Endodermal cell (in vitro differentiated cells): ENCODE data around the gene NENF. TPM values are rescaled to one million over a fixed set of nuclear protein-coding genes. Genes with fewer than 3 reads are reported as not detected.

ENCODE experiments used
- DNase-seq: peaks from one replicate; pipeline ENCODE4 v3.0.0-alpha.2; 2017
- H3K27ac ChIP-seq: 2 replicates; pipeline ENCODE4 v1.5.1; 2013; ENCODE audit warnings: mild to moderate bottlenecking, low read depth, low read length, moderate library complexity
- H3K27me3 ChIP-seq: 2 replicates; pipeline ENCODE4 v1.6.1; 2013; ENCODE audit warnings: mild to moderate bottlenecking, low read length, moderate library complexity; ENCODE audit not compliant: insufficient read depth, control insufficient read depth, poor library complexity, severe bottlenecking
- H3K36me3 ChIP-seq: 2 replicates; pipeline ENCODE4 v1.7.0; 2013; ENCODE audit warnings: mild to moderate bottlenecking, low read length, moderate library complexity; ENCODE audit not compliant: control insufficient read depth, insufficient read depth
- H3K4me1 ChIP-seq: one replicate; pipeline ENCODE4 v1.7.0; 2013; ENCODE audit warnings: low read length; ENCODE audit not compliant: control insufficient read depth, insufficient read depth
- H3K4me3 ChIP-seq: 2 replicates; pipeline ENCODE4 v1.5.1; 2013; ENCODE audit warnings: mild to moderate bottlenecking, low read length, moderate library complexity
- H3K9ac ChIP-seq: 2 replicates; pipeline ENCODE4 v1.6.1; 2013; ENCODE audit warnings: mild to moderate bottlenecking, low read length, moderate library complexity; ENCODE audit not compliant: poor library complexity, severe bottlenecking; ENCODE audit errors: extremely low read depth
- H3K9me3 ChIP-seq: 2 replicates; pipeline ENCODE4 v1.6.1; 2013; ENCODE audit warnings: mild to moderate bottlenecking, low read length, moderate library complexity; ENCODE audit not compliant: control insufficient read depth
- H3K27ac Mint-ChIP-seq: 2 replicates; pipeline ENCODE4 v1.8.0; 2020; ENCODE audit warnings: mixed read lengths
- H3K27me3 Mint-ChIP-seq: 2 replicates; pipeline ENCODE4 v1.8.0; 2021; ENCODE audit warnings: mild to moderate bottlenecking, mixed read lengths; ENCODE audit not compliant: insufficient read depth
- H3K36me3 Mint-ChIP-seq: 2 replicates; pipeline ENCODE4 v1.8.0; 2020; ENCODE audit warnings: low read depth, mixed read lengths
- H3K4me1 Mint-ChIP-seq: 2 replicates; pipeline ENCODE4 v1.8.0; 2020; ENCODE audit warnings: mixed read lengths
- H3K4me3 Mint-ChIP-seq: 2 replicates; pipeline ENCODE4 v1.8.0; 2020; ENCODE audit warnings: mild to moderate bottlenecking, moderate library complexity, mixed read lengths
- H3K9me3 Mint-ChIP-seq: 2 replicates; pipeline ENCODE4 v1.8.0; 2020; ENCODE audit warnings: mild to moderate bottlenecking, mixed read lengths
- WGBS, 2 experiments: methylation state at CpG; one replicate each; pipeline versions ENCODE4 v1.1.5 to v1.1.7; 2013; ENCODE audit warnings: missing lambda C conversion rate in 2 of 2, mixed read lengths in 1 of 2; ENCODE audit not compliant: insufficient coverage in 1 of 2, insufficient read length in 1 of 2; 5-methylcytosine and 5-hydroxymethylcytosine counted together
- total RNA-seq, 2 donors: library from RNA; stranded (reverse); fragmentation: NEBNext Ultra II Directional in 1 of 2; extraction: Animal tissue kit (Norgen Biotek cat#: 25700) in 1 of 2; gene quantifications; 2 replicates in 1 of 2; 3 replicates in 1 of 2; pipeline ENCODE4 v1.2.1, GENCODE V29; 2021
- TF ChIP-seq, protein P1 (sequence below): fragments of 200-600 bp; sonication (generic); conservative IDR thresholded peaks from 2 replicates; pipeline ENCODE4 v1.5.0; 2021; ENCODE audit warnings: antibody characterized with exemption, mild to moderate bottlenecking

Gene NENF
- total RNA-seq, 2 donors from 2014 or later, result 27.0 to 35.3 TPM

DNA sequence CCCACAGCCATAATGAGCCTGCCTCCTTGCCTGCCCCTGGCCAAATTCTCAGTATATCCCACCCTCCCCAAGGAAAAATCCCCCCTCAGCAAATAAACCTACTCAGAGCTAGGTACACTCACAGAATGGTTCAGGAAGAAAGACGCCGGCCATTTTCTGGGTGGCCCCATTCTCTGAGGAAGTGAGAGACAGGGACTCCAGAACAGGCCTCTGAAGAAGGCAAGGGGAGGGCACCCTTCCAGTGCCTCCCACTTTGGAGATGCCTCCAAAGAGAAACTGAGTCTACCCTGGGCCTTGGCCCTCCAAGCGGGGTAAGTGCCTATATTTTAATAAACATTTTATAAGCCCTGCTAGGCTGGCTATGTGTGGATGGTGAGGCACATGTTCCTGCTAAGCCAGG, 20.3 kb upstream of the NENF start:
- Mint-ChIP-seq H3K4me3 (no peak overlapping the region), H3K27ac (no peak overlapping the region), H3K27me3 (no peaks in the 10 kb centered on the region), H3K9me3 (peaks cover 2% of the 10 kb centered on the region), H3K36me3 (peaks cover 40% of the 10 kb centered on the region), H3K4me1 (peaks cover 29% of the 10 kb centered on the region)
- TF ChIP-seq, protein P1, sequence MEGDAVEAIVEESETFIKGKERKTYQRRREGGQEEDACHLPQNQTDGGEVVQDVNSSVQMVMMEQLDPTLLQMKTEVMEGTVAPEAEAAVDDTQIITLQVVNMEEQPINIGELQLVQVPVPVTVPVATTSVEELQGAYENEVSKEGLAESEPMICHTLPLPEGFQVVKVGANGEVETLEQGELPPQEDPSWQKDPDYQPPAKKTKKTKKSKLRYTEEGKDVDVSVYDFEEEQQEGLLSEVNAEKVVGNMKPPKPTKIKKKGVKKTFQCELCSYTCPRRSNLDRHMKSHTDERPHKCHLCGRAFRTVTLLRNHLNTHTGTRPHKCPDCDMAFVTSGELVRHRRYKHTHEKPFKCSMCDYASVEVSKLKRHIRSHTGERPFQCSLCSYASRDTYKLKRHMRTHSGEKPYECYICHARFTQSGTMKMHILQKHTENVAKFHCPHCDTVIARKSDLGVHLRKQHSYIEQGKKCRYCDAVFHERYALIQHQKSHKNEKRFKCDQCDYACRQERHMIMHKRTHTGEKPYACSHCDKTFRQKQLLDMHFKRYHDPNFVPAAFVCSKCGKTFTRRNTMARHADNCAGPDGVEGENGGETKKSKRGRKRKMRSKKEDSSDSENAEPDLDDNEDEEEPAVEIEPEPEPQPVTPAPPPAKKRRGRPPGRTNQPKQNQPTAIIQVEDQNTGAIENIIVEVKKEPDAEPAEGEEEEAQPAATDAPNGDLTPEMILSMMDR, result no peak
- DNase-seq, result no peak
- H3K36me3 ChIP-seq, result peaks cover 50% of the 10 kb centered on the region
- H3K4me3 ChIP-seq, result no peak overlapping the region
- 97% methylated on average over 2 of the region's 3 CpGs; no CpG with 5 or more reads in 1 of the 2 experiments for WGBS, 2 experiments
- no peak overlapping the region for H3K9ac ChIP-seq
- H3K27me3 ChIP-seq, result no peaks in the 10 kb centered on the region
- H3K4me1 ChIP-seq, result peaks cover 4% of the 10 kb centered on the region
- peaks cover 8% of the 10 kb centered on the region for H3K9me3 ChIP-seq
- no peak overlapping the region for H3K27ac ChIP-seq

DNA sequence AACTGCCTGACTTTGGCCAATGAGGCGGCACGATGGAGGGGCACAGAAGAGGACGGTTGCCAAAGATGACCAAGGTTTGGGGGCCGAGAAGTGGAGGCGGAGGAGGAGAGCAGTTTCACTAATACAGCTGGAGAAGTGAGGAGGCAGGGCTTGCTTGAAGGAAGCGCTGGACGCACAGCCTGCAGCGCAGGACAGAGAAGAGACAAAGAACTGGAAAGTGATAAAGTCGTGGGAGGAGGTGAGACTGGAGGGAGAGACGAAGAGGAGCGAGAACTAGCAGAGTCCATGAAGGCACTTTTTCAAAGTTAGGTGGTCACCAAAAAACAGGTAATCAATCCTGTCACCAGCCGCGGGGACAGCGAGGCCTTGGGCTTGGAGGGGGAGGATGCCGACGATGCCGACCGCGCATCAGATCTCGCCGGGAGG, 18.8 kb upstream of the NENF start:
- Mint-ChIP-seq H3K4me3 (peak overlapping the region; percentile 70), H3K27ac (peak overlapping the region; percentile 15), H3K27me3 (no peaks in the 10 kb centered on the region), H3K9me3 (no peaks in the 10 kb centered on the region), H3K4me1 (peaks cover 29% of the 10 kb centered on the region), H3K36me3 (peaks cover 28% of the 10 kb centered on the region)
- Histone ChIP-seq H3K9me3 (no peaks in the 10 kb centered on the region), H3K4me1 (peaks cover 4% of the 10 kb centered on the region), H3K4me3 (peak overlapping the region; percentile 84), H3K27me3 (no peaks in the 10 kb centered on the region), H3K9ac (peak overlapping the region; percentile 0), H3K36me3 (peaks cover 35% of the 10 kb centered on the region), H3K27ac (no peak overlapping the region)
- TF ChIP-seq, protein P1, result no peak
- 11 to 13% methylated on average over 17 to 21 of the region's 21 CpGs for WGBS, 2 experiments
- DNase-seq, result no peak

DNA sequence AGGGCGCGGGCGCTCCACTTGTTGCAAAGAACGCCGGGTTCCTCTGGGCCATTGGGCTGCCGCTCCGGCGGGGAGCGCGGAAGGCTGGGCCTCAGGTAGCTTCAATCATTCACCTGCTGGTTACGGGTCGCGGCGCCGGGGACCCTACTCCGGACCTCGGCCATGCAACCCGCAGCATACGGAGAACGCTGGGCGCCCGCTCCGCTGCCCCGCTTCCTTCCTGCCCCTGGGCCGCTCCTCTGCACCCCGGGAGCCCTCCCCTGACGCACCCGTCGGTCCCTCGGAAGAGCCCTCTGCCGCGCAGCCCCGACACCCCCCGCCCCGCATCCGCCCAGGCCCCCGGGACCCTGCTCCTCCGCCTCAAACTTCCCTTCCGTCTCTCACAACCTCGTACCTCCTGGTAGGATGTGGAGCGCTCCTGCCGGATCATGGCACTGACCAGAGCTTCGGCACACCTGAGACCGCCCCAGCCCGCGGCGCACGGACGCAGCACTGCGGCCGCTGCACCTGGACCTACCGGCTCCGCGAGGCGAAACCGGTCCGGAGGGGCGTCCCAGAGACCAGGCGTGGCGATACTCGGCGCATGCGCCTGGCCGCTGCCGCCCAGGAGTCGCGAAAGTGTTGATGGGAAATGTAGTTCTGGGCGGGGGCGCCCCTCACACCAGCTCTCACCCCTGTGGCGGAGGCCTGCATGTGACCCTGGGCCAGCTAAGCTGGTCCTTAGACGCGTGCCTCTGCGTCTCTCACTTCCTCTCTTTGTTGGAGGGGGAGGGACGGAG, 18.2 kb upstream of the NENF start, which contains the start of gene PACC1:
PACC1 (minus strand) TSS at position 559 of the 779 bp plus-strand sequence; CDS start at position 430, 129 bp downstream.
- no peaks in the 10 kb centered on the region for H3K9me3 ChIP-seq
- no peaks in the 10 kb centered on the region for H3K27me3 ChIP-seq
- WGBS, 2 experiments, result 0% methylated on average over 44 to 74 of the region's 74 CpGs
- H3K4me1 ChIP-seq, result peaks cover 4% of the 10 kb centered on the region
- H3K36me3 ChIP-seq, result peaks cover 29% of the 10 kb centered on the region
- H3K9me3 Mint-ChIP-seq, result no peaks in the 10 kb centered on the region
- no peak within 1 kb of the TSS for H3K27ac ChIP-seq
- peaks cover 22% of the 10 kb centered on the region for H3K36me3 Mint-ChIP-seq
- peak; percentile 99 for DNase-seq
- peak within 1 kb of the TSS; percentile 84 for H3K4me3 ChIP-seq
- peak within 1 kb of the TSS; percentile 0 for H3K9ac ChIP-seq
- no peaks in the 10 kb centered on the region for H3K27me3 Mint-ChIP-seq
- H3K4me1 Mint-ChIP-seq, result peaks cover 29% of the 10 kb centered on the region
- TF ChIP-seq, protein P1, result no peak
- H3K4me3 Mint-ChIP-seq, result peak within 1 kb of the TSS; percentile 70
- H3K27ac Mint-ChIP-seq, result peak within 1 kb of the TSS; percentile 94
